GM21529 (cell line): Measurements from ENCODE around the gene STAG2.
"Not testable (repeated sequence)": the region's sequence is repeated elsewhere in the genome, so short reads cannot be mapped to it uniquely, and the experiment has no call there.

Experiments used
- ATAC-seq: cut with Tn5 transposase; IDR thresholded peaks from one replicate; pipeline ENCODE4 v1.9.1; 2021; ENCODE audit not compliant: unreplicated experiment

Gene STAG2

DNA sequence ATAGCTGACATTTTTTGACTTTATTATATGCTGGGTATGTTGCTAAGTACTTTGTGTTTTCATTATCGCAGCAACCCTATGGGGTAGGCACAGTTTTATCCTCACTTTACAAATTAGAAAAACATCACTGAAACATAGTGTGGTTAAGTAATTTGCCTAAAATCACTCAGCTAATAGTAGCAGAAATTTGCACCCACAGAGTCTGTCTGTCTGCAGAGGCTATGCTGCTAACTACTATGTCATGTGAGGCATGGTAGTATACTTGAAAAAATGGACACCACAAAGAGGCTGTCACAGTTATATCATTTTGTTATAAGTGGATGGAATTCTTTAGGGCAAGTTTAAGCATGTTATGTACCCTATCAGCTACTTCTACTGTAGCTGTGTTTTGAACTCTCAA lies 69.0 kb downstream of the STAG2 start:
- peak; percentile 82 for ATAC-seq

DNA sequence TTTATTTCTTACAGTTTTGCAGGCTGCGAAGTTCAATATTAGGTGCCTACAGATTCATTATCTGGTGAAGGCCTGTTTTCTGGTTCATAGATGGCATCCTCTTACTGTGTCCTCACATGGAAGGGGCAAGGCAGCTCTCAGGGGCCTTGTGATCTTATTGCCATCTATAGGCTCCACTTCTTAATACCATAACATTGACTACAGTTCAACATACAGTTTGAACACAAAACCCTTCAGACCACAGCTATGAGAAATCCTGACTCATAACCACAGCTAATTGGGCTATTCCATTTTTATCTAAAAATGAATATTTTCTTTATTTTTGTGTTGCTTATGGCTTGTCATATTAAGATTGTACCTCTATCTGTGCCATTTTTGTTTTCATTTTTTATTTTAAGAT lies 72.3 kb downstream of the STAG2 start:
- ATAC-seq, result no peak

DNA sequence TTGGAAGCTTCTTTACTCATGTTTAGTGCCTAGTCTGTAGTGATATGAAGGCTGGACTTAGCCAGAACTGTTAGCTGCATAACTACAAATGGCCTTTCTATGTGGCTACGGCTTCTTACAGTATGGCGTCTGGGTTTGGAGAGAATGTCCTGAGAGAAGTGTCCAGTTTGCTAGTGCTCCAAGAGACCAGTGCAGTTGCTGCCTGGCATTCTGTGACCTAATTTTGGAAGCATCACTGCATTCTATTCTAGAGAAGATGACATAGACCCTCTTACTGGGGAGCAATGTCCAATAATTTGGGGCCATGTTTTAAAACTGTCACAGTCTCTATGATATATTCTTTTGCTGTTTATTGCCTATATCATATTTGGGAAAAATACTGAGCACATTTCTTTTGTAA lies 74.2 kb downstream of the STAG2 start:
- ATAC-seq, result no peak

DNA sequence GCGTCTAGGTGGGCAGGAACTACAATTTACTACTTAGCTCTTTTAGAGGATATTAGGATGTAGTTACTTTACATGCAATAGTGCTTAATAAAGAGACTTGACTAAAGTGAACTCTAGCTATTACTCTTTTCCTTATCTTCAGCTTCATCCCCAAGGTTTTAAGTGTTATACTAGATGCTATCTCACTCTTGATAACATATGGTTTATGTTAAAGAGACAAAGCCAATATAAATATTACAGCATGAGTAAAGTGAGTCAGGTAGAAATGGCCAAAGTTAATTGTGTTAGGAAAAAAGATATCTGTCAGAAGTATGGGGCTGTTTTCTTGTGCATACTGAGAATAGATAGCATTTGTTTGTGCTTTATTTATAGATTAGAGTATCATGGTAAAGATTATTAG lies 80.5 kb downstream of the STAG2 start:
- no peak for ATAC-seq

DNA sequence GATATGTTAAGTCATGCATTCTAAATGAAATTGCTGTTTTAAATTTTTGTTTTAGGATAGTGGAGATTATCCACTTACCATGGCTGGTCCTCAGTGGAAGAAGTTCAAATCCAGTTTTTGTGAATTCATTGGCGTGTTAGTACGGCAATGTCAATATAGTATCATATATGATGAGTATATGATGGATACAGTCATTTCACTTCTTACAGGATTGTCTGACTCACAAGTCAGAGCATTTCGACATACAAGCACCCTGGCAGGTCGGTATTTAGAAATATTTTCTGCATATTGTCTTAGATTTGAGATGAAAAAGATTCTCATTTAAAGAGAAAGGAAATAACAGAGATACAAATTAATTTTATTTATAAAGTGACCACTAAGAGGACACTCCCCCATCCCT lies 83.6 kb downstream of the STAG2 start:
- ATAC-seq, result no peak

DNA sequence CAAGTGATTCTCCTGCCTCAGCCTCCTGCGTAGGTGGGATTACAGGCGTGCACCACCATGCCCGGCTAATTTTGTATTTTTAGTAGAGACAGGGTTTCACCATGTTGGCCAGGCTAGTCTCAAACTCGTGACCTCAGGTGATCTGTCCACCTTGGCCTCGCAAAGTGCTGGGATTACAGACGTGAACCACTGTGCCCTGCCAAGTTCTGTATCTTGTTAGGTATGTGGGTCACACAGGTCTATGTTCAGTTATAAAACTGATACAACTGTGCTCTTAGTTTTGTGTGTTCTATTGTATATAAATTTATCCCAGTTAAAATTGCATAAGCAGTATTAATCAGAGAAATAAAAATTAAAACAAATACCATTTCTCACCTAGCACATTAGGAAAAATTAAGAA lies 122.9 kb downstream of the STAG2 start:
- not testable (repeated sequence) for ATAC-seq

DNA sequence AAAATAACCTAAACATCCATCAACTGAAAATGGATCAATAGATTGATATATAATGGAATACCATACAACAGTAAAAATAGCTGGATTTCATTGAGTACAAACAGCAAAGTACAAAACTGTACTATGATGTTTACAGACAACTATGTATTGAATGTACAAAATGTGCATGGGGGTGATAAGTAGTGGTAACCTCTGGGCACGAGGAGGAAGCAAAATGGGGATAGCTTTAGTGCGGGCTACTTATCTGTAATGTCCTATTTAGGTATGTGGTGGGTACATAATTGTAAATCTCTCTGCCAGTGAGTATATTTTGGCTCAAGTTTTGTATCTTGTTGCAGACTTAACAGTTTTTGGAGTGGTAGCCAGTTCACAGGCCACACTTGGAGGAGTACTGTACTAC lies 123.6 kb downstream of the STAG2 start:
- no peak for ATAC-seq

DNA sequence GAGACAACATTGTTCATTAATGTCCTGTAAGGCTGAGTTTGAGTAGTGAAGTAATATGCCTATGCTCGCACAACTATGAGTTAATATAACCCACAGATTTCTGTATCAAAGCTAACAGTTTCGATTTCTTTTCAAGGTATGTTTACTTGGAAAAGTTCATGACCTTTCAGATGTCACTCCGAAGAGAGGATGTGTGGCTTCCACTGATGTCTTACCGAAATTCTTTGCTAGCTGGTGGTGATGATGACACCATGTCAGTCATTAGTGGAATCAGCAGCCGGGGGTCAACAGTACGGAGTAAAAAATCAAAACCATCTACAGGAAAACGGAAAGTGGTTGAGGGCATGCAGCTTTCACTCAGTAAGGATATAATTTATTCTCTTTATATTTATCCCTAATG lies 124.9 kb downstream of the STAG2 start:
- no peak for ATAC-seq

DNA sequence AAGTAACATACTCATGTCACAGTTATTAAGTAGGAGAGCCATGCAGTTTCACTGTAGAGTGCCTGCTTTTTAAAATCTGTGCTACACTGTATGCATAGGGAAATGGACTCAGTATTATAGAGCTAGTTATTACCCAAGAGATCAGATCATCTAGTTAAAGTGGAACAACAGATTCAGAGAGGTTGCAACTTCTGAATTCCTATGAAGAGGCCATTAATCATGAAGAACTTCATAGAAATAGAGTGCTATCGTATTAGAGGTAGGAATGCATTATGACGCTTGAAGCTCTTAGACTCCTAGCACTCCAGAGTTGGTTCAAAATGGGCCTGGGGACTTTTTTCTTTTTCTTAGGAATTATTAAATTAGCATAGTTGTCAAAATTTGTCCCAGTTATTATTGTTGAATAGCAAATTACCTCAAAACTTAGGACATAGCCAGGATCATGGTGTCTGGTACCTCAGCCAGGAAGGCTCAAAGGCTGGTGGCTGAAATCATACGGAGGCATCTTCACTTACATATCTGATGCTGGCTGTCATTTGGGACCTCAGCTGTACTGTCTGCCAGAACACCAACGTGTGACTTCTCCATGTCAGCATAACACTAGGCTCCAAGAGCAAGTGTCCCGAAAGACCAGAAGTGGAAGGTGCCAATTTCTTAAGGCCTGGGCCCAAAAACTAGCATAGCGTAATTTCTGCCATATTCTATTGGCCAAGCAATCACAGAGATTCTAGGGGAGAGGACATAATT lies 125.7 kb downstream of the STAG2 start:
- no peak for ATAC-seq

DNA sequence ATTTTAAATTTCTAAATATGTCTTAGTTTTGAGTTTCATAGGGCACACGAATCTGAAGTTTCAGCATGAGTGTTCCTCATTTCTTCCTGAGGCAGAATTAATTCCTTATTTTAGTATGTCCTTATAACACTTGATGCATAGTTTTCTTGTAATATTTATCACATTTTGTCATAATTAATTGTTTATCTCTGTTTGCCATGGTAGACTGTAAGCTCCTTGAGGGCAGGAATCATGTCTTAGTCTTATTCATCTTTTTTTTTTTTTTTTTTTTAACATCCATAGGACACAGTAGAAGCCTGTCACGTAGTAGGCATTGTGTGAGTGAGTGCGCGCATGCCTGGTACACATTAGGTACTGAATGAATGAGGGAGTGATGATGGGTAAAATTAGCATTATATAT lies 131.7 kb downstream of the STAG2 start:
- no peak for ATAC-seq

DNA sequence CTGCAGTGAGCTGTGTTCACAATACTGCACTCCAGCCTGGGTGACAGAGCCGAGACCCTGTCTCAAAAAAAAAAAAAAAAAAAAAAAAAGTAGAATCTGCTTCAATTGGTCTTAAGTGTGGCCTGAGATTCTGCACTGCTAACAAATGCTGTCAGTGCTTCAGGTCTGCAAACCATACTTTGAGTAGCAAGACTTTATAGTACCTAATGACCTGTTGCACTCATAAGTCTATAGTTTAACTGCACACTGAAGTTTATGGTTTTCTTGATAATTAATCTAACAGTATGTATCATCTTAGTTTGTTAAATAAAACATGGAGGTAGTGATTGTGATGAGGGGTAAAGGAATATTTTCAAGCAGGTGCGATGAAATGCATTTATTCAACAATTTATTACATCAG lies 135.6 kb downstream of the STAG2 start:
- ATAC-seq, result no peak

DNA sequence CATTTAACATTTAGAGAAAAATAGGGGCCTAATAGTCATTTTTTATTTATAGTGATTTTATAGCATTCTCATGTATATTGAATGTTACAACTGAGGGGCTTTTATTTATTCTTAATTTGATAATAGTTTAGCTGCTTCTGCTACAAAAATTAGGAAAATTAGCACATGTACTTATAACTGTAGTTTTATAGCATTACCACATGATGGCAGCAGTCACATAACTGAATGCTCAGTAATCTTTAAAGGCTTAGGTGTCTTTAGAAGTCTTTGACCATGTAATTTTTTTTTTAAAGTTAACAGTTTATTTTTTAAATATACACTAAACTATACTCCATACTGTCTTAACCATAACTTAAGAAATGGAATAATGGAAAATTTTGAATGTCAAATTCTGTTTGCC lies 136.6 kb downstream of the STAG2 start:
- peak; percentile 61 for ATAC-seq

DNA sequence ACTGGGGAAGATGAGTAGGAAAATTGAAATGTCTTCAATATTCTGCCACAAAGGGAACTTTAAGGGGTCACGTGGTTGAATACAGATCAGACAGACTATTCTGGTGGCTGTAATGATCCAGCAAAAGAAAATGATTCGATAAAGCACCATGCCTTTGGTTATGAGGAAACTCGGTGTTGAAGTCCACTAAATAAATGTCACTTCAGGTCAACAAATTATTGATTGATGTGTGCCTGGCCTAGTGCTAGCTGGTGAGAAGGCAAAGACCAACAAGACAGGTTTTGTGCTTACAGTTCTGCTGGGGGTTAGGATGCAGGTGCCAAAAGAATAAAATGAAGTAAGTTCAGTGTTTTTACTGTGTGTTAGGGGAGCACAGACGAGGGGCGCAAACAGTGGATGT lies 142.5 kb downstream of the STAG2 start:
- ATAC-seq, result no peak

DNA sequence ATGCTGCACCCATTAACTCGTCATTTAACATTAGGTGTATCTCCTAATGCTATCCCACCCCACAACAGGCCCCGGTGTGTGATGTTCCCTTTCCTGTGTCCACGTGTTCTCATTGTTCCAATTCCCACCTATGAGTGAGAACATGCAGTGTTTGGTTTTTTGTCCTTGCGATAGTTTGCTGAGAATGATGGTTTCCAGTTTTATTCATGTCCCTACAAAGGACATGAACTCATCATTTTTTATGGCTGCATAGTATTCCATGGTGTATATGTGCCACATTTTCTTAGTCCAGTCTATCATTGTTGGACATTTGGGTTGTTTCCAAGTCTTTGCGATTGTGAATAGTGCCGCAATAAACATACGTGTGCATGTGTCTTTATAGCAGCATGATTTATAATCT lies 143.0 kb downstream of the STAG2 start:
- not testable (repeated sequence) for ATAC-seq

DNA sequence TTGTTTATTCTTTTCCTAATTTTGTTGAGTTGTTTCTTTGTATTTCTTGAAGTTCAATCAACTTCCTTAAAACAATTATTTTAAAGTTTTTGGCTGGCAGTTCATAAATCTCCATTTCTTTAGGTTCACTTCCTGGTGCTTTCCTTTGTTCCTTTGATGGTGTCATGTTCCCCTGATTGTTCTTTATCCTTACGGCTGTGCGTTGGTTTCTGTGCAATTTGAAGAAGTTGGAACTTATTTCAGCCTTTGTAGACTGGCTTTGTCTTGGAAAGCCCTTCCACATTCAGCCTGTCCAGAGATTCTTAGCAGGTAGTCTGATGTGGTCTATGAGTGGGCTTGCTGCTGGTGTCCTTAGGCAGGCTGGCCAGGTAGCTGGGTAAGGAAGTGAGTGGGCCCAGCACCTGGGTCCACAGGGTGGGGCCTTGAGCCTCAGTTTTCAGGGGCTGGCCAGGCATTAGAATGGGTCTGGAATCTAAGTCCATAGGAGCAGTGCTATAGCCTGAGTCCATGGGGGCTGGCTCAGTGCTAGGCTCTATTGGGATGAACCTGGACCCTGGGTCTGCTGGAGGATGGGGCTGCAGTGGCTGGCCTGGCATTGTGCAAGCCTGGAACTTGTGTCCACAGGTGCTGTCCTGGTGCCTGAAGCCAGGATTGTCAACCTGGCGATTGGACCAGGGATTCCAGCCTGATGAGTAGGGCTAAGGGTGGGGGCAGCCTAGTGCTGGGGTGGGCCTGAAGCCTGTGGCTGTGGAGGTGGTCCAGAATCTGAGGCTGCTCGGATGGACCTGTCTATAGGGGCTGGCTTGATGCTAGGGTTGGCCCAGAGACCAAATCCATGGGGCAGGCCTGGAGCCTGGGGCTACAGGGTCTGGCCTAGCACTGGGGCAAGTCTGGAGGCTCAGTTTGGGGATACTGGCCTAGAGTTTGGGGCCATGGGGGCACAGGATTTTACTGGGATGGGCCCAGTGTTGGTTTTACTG lies 152.4 kb downstream of the STAG2 start:
- ATAC-seq, result no peak

DNA sequence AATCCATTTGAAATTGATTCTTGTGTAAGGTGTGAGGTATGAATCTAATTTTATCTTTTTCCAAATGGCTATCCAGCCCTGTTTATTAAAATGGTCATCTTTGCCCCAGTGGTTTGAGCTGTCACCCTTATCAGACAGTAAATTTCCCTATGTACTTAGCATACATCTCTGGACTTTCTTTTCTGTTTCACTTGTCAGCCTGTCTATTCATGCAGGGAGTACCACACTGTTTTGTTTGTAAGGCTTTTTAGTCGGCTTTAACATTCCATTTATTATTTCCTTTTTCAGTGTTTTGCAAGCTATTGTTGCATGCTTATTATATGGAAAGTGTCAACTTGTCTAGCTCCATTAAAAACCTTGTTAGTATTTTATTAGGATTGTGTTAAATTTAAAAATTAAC lies 155.8 kb downstream of the STAG2 start:
- ATAC-seq, result no peak

DNA sequence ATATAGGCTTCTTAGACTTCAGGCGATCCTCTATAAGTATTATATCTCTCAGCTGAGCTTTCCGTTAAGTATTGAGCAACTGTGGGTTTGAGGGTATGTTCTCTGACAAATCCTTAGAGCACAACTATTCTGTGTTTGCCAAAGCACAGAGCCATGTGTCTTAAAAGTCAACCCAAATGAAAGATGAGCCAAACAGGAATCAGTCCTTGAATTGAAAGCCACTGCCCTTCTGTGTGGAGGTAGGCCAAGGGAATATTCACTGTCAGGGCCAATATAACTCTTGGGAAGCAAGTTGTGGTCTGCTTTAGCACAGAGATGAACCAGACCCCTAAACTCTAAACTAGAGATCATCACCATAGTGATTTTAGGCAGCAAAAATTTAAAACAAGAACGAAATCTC lies 164.0 kb downstream of the STAG2 start:
- no peak for ATAC-seq

DNA sequence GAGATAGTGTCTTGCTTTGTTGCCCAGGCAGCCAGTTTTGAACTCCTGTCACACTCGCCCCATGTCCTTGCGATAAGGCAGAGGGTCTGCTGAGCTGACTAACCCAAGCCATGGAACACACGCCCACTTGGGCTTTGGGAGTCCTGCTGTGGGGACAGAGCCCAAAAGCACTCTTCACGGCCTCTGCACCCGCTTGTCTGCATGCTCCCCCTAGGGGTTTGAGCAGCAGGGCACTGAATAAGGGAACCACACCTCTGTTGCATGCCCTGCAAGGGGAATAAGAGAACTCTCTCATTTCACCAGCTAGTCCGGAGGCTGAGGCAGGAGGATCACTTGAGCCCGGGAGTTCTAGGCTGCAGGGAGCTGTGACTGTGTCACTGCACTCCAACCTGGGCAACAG lies 166.0 kb downstream of the STAG2 start:
- no peak for ATAC-seq

DNA sequence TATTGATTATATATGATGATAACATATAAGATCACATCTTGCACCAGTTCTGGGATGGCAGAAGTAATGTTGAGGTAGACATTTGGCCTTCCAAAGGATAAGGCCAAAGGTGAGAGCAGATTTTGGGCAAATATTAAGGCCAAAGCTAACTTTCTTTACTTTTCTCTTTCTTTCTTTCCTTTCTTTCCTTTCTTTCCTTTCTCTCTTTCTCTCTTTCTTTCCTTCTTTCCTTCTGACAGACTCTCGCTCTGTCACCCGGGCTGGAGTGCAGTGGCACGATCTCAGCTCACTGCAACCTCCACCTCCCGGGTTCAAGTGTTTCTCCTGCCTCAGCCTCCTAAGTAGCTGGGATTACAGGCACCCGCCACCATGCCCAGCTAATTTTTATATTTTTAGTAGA lies 170.9 kb downstream of the STAG2 start:
- ATAC-seq, result not testable (repeated sequence)

DNA sequence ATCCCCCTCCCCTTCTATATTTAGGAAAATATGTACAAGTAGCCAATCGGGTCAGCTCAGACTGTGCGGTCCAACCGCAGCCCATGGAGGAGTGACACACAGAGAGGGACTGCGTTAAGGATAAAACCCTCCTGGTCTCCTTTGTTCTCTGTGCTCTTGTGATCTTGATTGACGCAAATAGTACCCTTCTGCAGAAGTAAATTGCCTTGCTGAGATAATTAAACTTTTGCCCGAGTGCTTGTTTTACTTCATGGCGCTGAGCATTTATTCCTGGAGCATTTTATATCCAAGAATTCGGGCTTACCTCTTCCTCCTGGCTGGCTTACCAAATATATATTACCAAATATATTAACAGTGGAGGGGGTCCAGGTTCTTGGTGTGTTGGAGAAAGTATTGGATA lies 184.2 kb downstream of the STAG2 start:
- ATAC-seq, result no peak

DNA sequence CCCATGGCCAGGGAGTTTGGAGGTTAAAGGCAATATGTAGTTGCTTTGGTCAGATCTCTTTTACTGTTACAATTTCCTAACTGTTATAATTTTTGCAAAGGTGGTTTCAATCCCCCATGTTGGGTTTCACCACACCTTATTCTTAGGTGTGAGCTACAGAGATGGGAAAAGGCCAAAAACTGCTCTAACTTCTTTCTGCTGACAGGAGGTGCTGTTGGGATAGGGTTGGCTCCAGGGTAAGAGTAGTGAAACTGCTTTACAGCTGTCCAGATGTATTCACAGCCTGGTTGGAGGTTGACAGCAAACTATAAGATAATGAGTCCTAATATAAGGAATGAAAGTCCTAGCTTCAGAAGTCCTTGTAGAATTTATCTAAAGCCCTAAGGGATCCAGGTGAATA lies 189.7 kb downstream of the STAG2 start:
- ATAC-seq, result no peak
